ENCODE measurements around the gene RAD51.

GRCh38 chr15:40744815-40745152, 49.8 kb downstream of the RAD51 start:
- TF ChIP-seq JUN (IDR thresholded peaks at IDR 0.05; ENCODE audit: borderline replicate concordance, insufficient read depth, insufficient read length, low read depth) = no peak
- TF ChIP-seq MAX (IDR thresholded peaks at IDR 0.05; ENCODE audit: insufficient read depth, insufficient read length) = no peak
